Measurements from ENCODE around the gene PRKAG1.
"Not testable (repeated sequence)": the region's sequence is repeated elsewhere in the genome, so short reads cannot be mapped to it uniquely, and the experiment has no call there.

PRKAG1 gene

GRCh38 chr12:49018261-49019119 is at the start of gene PRKAG1:
TSS of gene PRKAG1 (minus strand) at chr12:49018776. CDS start at chr12:49018740, 36 bp downstream.
- DNase-seq, result peak; percentile 98 to 99 (median 98)

GRCh38 chr12:49066120-49066519 is 47.5 kb upstream of the PRKAG1 start:
- no peak for DNase-seq

DNA sequence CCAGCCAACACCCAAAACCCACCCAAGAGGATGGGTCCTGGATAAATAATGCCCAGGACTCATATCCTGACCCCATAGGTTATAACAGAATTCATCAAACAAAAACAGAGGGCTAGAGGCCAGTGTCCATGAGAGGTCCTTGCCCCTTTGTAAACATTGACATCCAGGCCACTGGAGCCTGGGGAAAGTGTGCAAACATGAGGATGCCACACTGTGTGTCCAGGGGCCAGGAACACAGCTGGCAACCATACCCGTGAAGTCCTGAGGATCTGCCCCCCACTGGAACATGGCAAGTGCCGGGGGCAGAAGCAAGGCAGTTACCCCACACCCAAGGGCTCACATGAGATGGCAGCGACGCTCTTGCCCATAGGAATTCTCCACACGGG is 46.2 kb upstream of the PRKAG1 start:
- DNase-seq, result no peak

DNA sequence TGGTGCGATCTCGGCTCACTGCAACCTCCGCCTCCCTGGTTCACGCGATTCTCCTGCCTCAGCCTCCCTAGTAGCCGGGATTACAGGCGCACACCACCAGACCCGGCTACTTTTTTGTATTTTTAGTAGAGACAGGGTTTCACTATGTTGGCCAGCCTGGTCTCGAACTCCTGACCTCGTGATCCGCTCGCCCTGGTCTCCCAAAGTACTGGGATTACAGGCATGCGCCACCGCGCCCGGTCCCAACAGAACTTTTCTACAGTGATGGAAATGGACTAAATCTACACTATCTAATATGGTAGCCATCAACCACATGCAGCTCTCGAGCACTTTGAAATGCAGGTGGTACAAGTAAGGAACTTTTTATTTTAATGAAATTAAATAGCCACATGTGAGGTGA is 43.3 kb upstream of the PRKAG1 start:
- not testable (repeated sequence) for DNase-seq

DNA sequence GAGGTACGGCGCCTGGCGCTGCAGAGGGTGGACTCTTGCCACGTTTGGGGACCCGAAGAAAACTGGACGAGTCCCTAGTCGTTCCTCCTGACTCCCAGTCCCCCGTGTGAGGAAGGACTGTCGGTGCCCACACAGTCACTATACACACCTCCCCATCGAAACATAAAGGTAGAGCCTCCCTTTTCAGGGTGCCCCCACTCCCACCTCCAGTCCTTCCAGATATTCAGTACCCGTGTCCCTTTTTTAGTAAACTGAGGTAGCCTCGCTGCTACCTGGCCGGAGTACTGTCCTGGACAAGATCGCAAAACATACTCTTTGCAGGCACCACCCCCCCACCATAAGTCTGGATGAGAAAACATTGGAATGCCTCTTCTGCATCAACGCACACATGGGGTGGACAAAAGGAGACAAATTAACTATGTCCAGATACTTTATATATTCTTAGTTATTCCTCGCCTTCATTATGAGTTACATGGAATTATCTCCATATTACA is 42.6 kb upstream of the PRKAG1 start:
- no peak for DNase-seq

DNA sequence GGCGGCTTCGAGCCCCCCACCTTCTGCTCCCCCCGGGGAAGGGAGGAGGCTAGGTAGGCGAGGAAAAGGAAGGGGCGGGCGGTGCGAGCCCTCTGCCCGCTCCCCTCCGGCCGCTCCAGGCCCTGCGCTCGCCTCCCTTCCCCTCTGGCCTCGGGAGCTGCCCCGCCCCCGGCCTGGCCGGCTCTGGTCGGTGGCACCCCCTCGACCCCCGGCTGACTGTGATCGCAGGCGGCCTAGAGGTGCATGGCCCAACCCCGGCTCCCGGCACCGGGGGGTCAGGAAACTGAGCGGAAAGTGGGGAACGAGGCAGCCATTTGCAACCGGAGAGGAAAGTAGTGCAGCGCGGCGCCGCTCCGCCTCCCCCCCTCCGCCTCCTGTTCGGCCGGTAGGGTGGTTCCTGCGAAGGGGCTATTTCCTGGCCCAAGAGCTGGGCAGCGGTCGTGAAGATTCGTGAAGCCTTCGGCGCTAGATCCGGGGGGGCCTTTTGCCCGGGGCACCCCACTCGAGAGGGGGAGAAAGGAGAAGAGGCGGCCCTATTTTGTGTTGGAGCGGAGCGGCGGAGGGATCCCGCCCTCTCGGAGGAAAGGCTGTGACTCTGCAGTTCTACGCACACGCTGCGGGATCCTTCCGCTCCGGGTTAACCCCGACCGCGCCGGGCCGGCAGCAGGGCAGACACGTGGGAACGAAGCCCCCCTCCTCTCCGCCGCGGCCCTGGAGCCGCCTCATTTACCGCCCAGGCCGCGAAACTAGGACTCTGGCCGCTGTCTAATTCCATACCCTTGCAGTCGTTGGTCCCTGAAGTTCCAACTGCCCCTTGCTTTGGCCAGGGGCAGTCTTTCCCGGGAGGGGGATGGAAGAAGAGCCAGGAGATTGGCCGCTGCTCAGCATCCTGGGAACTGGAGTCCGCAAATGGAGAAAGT is 41.9 kb upstream of the PRKAG1 start, which contains the start of gene KMT2D:
Gene KMT2D (minus strand): TSS at position 558 of the 920 bp plus-strand sequence. CDS start 5,470 bp downstream, outside the sequence.
- DNase-seq, result peak; percentile 93 to 97 (median 95)

- peak; percentile 37 to 70 (median 39) for DNase-seq
Measured at GRCh38 chr12:49059299-49060171, 41.0 kb upstream of the PRKAG1 start.

GRCh38 chr12:49059045-49059298 is 40.4 kb upstream of the PRKAG1 start:
- DNase-seq, result peak in 1 of 3 donors; percentile 13

DNA sequence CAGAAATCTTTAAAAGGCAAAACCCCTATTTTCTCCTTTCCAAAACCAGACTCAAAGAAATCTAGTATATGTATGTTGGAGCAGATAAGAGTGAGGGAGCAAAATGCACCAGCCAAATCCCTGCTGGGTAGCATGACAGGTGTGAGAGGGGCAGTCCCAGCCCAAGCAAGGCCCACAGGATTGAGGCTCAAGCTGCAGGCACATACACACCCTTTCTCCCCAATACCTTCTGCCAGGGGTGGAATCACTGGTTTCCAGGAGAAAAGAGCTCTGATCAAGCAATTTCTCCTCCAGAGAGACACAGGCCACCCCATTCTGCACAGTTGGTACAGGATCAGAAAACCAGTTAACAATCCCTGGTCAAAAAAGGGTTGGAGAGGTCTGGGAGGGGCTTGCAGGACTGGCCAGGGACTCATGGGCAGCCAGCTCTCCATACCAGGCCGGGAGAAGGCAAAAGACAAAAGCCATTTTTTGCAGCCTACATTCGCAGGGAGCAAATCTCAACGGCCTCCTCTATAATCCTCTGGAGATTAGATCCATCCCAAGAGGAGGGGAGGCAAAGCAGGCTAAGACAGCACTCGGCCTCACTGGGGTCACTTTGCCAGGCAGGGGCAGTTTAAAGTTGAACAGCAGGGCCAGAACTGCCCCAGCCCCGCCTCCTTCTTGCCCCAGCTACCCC is 39.9 kb upstream of the PRKAG1 start:
- no peak for DNase-seq

GRCh38 chr12:49057888-49058287 is 39.3 kb upstream of the PRKAG1 start:
- DNase-seq, result peak; percentile 20 to 37 (median 29)

GRCh38 chr12:49055978-49056754 is 37.6 kb upstream of the PRKAG1 start:
- DNase-seq, result peak; percentile 91 to 95 (median 95)

- DNase-seq, result no peak
Measured at GRCh38 chr12:49055092-49055491, 36.5 kb upstream of the PRKAG1 start.

- no peak for DNase-seq
Measured at GRCh38 chr12:49054524-49054923, 35.9 kb upstream of the PRKAG1 start.

GRCh38 chr12:49054096-49054495 is 35.5 kb upstream of the PRKAG1 start:
- DNase-seq, result no peak

DNA sequence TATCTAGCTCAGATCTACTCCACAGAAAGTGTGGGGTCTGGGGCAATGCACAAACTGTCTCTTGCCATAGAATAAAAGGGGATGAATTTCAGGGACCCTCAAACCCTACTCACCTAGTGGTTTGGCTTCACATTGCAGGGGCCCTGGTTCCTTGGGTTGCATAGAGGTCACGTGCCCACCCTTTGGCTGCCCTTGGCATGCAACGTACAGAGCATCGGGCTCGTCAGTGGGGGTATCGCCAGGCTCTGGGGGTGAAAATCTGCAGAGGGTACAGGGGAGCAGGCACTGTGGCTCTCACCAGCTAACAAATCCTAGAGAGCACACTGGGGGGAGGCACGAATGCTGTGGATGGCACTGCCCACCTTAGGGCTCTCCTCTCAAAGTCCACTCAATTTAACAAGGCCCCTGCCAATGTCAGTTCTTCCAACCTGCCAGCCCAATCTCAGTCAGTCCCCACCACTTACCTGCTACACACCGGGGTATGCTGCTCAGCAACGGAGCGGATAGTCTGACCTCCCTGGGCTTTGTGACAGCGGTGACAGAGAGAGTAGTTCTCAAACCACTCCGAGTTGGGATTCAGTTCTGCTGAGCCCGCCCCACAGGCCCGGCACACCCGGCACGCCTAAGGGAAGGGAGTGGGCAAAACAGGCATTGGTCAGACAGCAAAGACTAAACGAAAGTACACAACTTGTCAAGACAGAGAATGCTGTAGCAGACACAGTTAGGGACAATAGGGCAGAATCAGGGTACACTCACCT is 34.1 kb upstream of the PRKAG1 start:
- DNase-seq, result no peak

GRCh38 chr12:49051777-49052438 is 33.3 kb upstream of the PRKAG1 start:
- no peak for DNase-seq

GRCh38 chr12:49051373-49051764 is 32.8 kb upstream of the PRKAG1 start:
- no peak for DNase-seq

DNA sequence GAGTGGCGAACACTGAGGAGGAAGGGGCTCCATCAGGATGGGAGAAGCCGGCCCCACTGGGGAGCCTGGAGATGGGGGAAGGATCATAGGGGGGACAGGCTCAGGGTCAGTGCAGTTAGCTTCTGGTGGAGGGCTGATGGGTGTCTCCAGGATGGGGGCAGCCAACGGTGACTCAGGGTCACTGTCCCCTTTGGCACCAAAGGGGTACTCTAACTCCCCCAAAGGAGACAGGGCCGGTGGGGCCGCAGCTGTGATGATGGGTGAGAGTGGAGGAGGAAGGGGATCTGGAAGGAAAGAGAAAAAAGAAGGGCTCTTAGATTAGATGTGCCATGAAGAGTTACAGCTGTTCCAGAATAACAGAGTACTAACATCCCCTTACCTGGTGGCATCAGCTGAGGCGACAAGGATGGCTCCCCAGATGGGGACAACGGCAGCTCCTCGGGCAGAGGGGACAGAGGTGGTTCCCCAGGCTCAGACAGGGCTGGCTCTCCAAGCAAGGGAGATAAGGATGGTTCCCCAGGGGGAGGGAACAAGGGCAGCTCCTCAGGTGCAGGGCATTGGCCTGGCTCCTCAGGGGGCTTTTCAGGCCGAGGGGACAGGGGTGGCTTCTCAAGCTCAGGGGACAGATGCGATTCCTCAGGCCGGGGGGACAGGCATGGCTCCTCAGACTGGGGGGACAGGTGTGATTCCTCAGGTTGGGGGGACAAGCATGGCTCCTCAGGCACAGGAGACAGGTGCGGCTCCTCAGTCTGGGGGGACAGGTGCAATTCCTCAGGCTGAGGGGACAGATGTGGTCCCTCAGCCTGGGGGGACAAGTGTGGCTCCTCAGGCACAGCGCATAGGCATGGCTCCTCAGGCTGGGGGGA is 32.2 kb upstream of the PRKAG1 start:
- DNase-seq, result no peak

All from suppressor macrophage treated with lipopolysaccharide for 1 hour (primary cell).